Measurements from ENCODE around the gene PSMG4.

The PSMG4 gene

GRCh38 chr6:3291346-3291745 lies 32.6 kb downstream of the PSMG4 start:
- H3K4me3 ChIP-seq (ENCODE audit: low read length) = no peak overlapping the region
- no peaks in the 10 kb centered on the region for H3K9me3 ChIP-seq (replicated peaks; ENCODE audit: insufficient read depth, low read length)
- H3K27ac ChIP-seq (ENCODE audit: low read length) = no peak overlapping the region

GRCh38 chr6:3291987-3292386 lies 33.2 kb downstream of the PSMG4 start:
- Histone ChIP-seq H3K27ac (ENCODE audit: low read length) (no peak overlapping the region), H3K36me3 (replicated peaks; ENCODE audit: insufficient read depth, low read length) (no peaks in the 10 kb centered on the region), H3K4me1 (ENCODE audit: low read length) (no peaks in the 10 kb centered on the region), H3F3A (ENCODE audit: insufficient read depth, low read length) (no peaks in the 10 kb centered on the region), H3K9me2 (replicated peaks; ENCODE audit: insufficient read depth, low read length) (no peaks in the 10 kb centered on the region), H4K20me1 (ENCODE audit: insufficient read depth, low read length) (no peaks in the 10 kb centered on the region), H3K4me2 (ENCODE audit: low read depth, low read length) (no peak overlapping the region), H3K27me3 (replicated peaks; ENCODE audit: insufficient read depth, low read length) (no peaks in the 10 kb centered on the region), H3K9me3 (replicated peaks; ENCODE audit: insufficient read depth, low read length) (no peaks in the 10 kb centered on the region), H3K4me3 (ENCODE audit: low read length) (no peak overlapping the region), H3K79me2 (ENCODE audit: low read length) (no peaks in the 10 kb centered on the region), H2AFZ (ENCODE audit: low read length) (no peak overlapping the region), H3K9ac (ENCODE audit: low read length) (no peak overlapping the region)
- no peak for DNase-seq
- TF ChIP-seq EZH2phosphoT487 (IDR thresholded peaks at IDR 0.05; ENCODE audit: low read length) (no peak), CTCF (IDR thresholded peaks at IDR 0.05; ENCODE audit: low read length) (no peak), EZH2 (optimal IDR thresholded peaks at IDR 0.05; ENCODE audit: low read depth, low read length) (no peak)

More at GRCh38 chr6:3291346-3291745, 32.6 kb downstream of the PSMG4 start:
- no peak overlapping the region for H2AFZ ChIP-seq (ENCODE audit: low read length)
- no peaks in the 10 kb centered on the region for H3K9me2 ChIP-seq (replicated peaks; ENCODE audit: insufficient read depth, low read length)
- no peak for DNase-seq
- H3K9ac ChIP-seq (ENCODE audit: low read length) = no peak overlapping the region
- H3K79me2 ChIP-seq (ENCODE audit: low read length) = no peaks in the 10 kb centered on the region
- no peaks in the 10 kb centered on the region for H3K4me1 ChIP-seq (ENCODE audit: low read length)
- no peaks in the 10 kb centered on the region for H4K20me1 ChIP-seq (ENCODE audit: insufficient read depth, low read length)
- no peaks in the 10 kb centered on the region for H3K27me3 ChIP-seq (replicated peaks; ENCODE audit: insufficient read depth, low read length)
- H3F3A ChIP-seq (ENCODE audit: insufficient read depth, low read length) = no peaks in the 10 kb centered on the region
- no peak for TF ChIP-seq EZH2 (optimal IDR thresholded peaks at IDR 0.05; ENCODE audit: low read depth, low read length)
- TF ChIP-seq EZH2phosphoT487 (IDR thresholded peaks at IDR 0.05; ENCODE audit: low read length) = no peak
- no peak for TF ChIP-seq CTCF (IDR thresholded peaks at IDR 0.05; ENCODE audit: low read length)
- no peaks in the 10 kb centered on the region for H3K36me3 ChIP-seq (replicated peaks; ENCODE audit: insufficient read depth, low read length)
- no peak overlapping the region for H3K4me2 ChIP-seq (ENCODE audit: low read depth, low read length)

GRCh38 chr6:3292431-3293197 lies 33.9 kb downstream of the PSMG4 start:
- Histone ChIP-seq H3K4me2 (ENCODE audit: low read depth, low read length) (no peak overlapping the region), H3K4me1 (ENCODE audit: low read length) (no peaks in the 10 kb centered on the region), H3K9me2 (replicated peaks; ENCODE audit: insufficient read depth, low read length) (no peaks in the 10 kb centered on the region), H2AFZ (ENCODE audit: low read length) (no peak overlapping the region), H3K9ac (ENCODE audit: low read length) (no peak overlapping the region), H3F3A (ENCODE audit: insufficient read depth, low read length) (no peaks in the 10 kb centered on the region), H3K4me3 (ENCODE audit: low read length) (no peak overlapping the region), H3K27me3 (replicated peaks; ENCODE audit: insufficient read depth, low read length) (no peaks in the 10 kb centered on the region), H3K79me2 (ENCODE audit: low read length) (no peaks in the 10 kb centered on the region), H3K9me3 (replicated peaks; ENCODE audit: insufficient read depth, low read length) (no peaks in the 10 kb centered on the region), H3K36me3 (replicated peaks; ENCODE audit: insufficient read depth, low read length) (no peaks in the 10 kb centered on the region), H4K20me1 (ENCODE audit: insufficient read depth, low read length) (no peaks in the 10 kb centered on the region), H3K27ac (ENCODE audit: low read length) (no peak overlapping the region)
- TF ChIP-seq EZH2 (optimal IDR thresholded peaks at IDR 0.05; ENCODE audit: low read depth, low read length) (no peak), EZH2phosphoT487 (IDR thresholded peaks at IDR 0.05; ENCODE audit: low read length) (no peak), CTCF (IDR thresholded peaks at IDR 0.05; ENCODE audit: low read length) (no peak)
- no peak for DNase-seq

All from MM.1S (cell line).